Dermis lymphatic vessel endothelial cell (primary cell): ENCODE data around the gene TSKS. TPM values are rescaled to one million over a fixed set of nuclear protein-coding genes. Genes with fewer than 3 reads are reported as not detected.

Experiments
- total RNA-seq: library from RNA; depleted of rRNA; stranded (reverse); fragments of >200 nt; gene quantifications from 2 replicates; pipeline ENCODE4 v1.2.1, GENCODE V29; 2014

The TSKS gene, protein sequence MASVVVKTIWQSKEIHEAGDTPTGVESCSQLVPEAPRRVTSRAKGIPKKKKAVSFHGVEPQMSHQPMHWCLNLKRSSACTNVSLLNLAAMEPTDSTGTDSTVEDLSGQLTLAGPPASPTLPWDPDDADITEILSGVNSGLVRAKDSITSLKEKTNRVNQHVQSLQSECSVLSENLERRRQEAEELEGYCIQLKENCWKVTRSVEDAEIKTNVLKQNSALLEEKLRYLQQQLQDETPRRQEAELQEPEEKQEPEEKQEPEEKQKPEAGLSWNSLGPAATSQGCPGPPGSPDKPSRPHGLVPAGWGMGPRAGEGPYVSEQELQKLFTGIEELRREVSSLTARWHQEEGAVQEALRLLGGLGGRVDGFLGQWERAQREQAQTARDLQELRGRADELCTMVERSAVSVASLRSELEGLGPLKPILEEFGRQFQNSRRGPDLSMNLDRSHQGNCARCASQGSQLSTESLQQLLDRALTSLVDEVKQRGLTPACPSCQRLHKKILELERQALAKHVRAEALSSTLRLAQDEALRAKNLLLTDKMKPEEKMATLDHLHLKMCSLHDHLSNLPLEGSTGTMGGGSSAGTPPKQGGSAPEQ
- under 0.01 TPM in 2 replicates for total RNA-seq

DNA sequence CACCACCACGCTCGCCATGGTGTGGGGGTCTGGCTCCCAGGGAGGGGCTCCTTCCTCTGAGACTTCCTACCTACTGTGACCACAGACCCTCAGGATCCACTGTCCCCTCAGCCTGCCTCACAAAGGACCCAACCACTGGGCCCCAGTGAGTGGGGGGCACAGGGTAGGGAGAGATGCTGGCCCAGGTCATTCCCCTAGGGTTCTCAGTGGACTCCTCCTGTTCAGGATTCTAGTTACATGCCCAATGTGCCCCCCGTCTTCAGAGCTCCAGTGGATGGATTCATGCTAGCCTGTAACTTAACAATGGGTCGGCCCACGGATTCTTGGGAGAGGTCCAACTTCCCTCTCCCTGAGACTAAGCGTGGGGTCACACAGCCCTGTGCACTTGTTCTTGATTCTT, at the start of gene TSKS:
TSS of gene TSKS (minus strand) at position 77 of the 400 bp plus-strand sequence. CDS start at position 18, 59 bp downstream.

DNA sequence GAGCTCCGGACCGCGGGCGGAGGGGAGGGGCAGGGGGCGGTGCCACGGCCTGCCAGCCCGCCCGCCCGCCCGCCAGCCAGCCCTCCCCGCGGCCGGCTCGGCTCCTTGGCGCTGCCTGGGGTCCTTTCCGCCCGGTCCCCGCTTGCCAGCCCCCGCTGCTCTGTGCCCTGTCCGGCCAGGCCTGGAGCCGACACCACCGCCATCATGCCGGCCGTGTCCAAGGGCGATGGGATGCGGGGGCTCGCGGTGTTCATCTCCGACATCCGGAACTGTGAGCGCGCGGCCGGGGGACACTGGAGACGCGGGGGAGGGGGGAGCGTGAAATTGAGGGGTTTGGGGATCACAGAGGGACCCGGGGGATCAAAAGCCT, 3.8 kb upstream of the TSKS start, which contains the start of gene AP2A1:
TSS of gene AP2A1 (plus strand) at position 72 of the 370 bp plus-strand sequence. CDS start at position 205, 133 bp downstream.

DNA sequence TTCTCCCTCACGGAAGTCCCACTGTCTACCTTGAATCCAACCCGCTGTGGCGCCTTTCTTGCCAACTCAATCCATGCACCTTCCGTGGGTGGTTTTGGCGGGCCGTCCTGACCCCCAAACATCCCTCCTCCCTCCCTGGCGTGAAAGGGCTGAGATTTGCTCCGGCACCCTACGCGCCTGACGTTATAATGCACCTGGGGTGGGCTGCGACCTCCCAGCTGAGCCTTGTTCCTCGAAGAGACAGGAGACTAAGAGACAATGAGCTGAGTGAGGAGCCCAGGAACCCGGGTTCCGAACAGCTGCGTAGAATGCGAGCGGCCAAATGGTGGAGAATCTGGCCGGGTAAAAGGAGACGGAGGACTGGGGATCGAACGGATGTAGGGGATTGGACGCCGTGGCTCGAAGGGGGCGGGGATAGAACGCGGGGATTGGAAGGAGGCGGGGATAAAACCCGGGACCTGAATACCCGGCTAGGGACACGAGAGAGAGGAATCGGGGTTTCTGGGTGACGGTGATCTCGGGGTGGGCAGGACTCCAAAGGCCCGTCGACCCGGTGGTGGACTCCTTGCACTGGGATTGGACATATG, 72.4 kb downstream of the TSKS start, which contains the start of gene CPT1C:
TSS of gene CPT1C (plus strand) at position 461 of the 587 bp plus-strand sequence. CDS start 1,137 bp downstream, outside the sequence.

Other genes starting within 250 kb of the TSKS start
- gene RCN3, start 235.3 kb downstream of the TSKS start, total RNA-seq: 3.7 and 7.8 TPM in 2 replicates
- 83.2 and 95.1 TPM in 2 replicates for gene NOSIP, start 182.8 kb downstream of the TSKS start, total RNA-seq
- gene PRRG2, start 182.0 kb downstream of the TSKS start, total RNA-seq: 9.0 and 12.1 TPM in 2 replicates
- 1.0 and 1.6 TPM in 2 replicates for gene PRR12, start 172.1 kb downstream of the TSKS start, total RNA-seq
- 13.0 and 20.7 TPM in 2 replicates for gene RRAS, start 123.2 kb downstream of the TSKS start, total RNA-seq
- 4.3 and 4.9 TPM in 2 replicates for gene SCAF1, start 121.1 kb downstream of the TSKS start, total RNA-seq
- 28.6 and 36.0 TPM in 2 replicates for gene IRF3, start 97.4 kb downstream of the TSKS start, total RNA-seq
- 2.6 and 3.4 TPM in 2 replicates for gene BCL2L12, start 97.4 kb downstream of the TSKS start, total RNA-seq
- 308 and 326 TPM in 2 replicates for gene PRMT1, start 86.0 kb downstream of the TSKS start, total RNA-seq
- 0.22 and 0.52 TPM in 2 replicates for gene ADM5, start 73.7 kb downstream of the TSKS start, total RNA-seq
- 11.8 and 12.5 TPM in 2 replicates for gene CPT1C, start 72.2 kb downstream of the TSKS start, total RNA-seq
- 41.2 and 50.7 TPM in 2 replicates for gene AP2A1, start 3.7 kb upstream of the TSKS start, total RNA-seq
- 12.2 and 14.2 TPM in 2 replicates for gene FUZ, start 50.0 kb upstream of the TSKS start, total RNA-seq
- 11.1 and 12.6 TPM in 2 replicates for gene MED25, start 55.0 kb upstream of the TSKS start, total RNA-seq
- 43.1 and 44.1 TPM in 2 replicates for gene PTOV1, start 87.9 kb upstream of the TSKS start, total RNA-seq
- 30.9 and 31.3 TPM in 2 replicates for gene PNKP, start 104.3 kb upstream of the TSKS start, total RNA-seq
- gene AKT1S1, start 114.0 kb upstream of the TSKS start, total RNA-seq: 5.9 and 6.8 TPM in 2 replicates
- gene TBC1D17, start 114.4 kb upstream of the TSKS start, total RNA-seq: 5.2 and 7.2 TPM in 2 replicates
- 0.52 and 1.6 TPM in 2 replicates for gene IL4I1, start 133.6 kb upstream of the TSKS start, total RNA-seq
- gene ATF5, start 165.9 kb upstream of the TSKS start, total RNA-seq: 2.6 and 3.5 TPM in 2 replicates
- 16.6 and 17.8 TPM in 2 replicates for gene NUP62, start 166.2 kb upstream of the TSKS start, total RNA-seq
- not detected in 2 replicates for gene SIGLEC11, start 197.9 kb upstream of the TSKS start, total RNA-seq